HCT116 (cell line): ENCODE measurements around the gene ANKRD23. TPM values are rescaled to one million over a fixed set of nuclear protein-coding genes. Genes with fewer than 3 reads are reported as not detected.

ENCODE experiments used
- ATAC-seq: fragments of 200-7000 bp; cut with Tn5 transposase; 2 replicates; pipeline ENCODE4 v1.9.1; 2020; ENCODE audit warnings: mild to moderate bottlenecking, moderate library complexity
- BruUV-seq: library from RNA; stranded (reverse); fragments of 400-500 nt; replicated peaks from 2 replicates; lab custom pipeline; 2021; lab: Mats Ljungman, UMichigan
- CTCF ChIA-PET: fragments of 300-600 bp; sonication (Branson Sonifier 250); formaldehyde crosslinking; loops from one replicate; lab custom pipeline; 2021; ENCODE audit warnings: antibody characterized with exemption; lab: Charles Lee
- POLR2A ChIA-PET: fragments of 300-600, 350-600 bp; sonication (Branson Sonifier 250); formaldehyde crosslinking; loops from one replicate; lab custom pipeline; 2021; ENCODE audit warnings: antibody characterized with exemption; lab: Charles Lee
- RAD21 ChIA-PET, 2 experiments: fragments of 300-600 bp; sonication (Branson Sonifier 250); formaldehyde crosslinking; loops; one replicate each; lab custom pipeline; 2023; ENCODE audit warnings: low total read pairs in 2 of 2; ENCODE audit not compliant: uncharacterized antibody in 2 of 2, unreplicated experiment in 2 of 2, low non-redundant PET in 1 of 2; lab: Charles Lee
- DNase-seq: peaks from one replicate; pipeline ENCODE4 v3.0.0-alpha.2; 2010; ENCODE audit warnings: low read depth, low spot score
- H2AFZ ChIP-seq: fragments of 200-600 bp; shearing (Covaris generic), sonication (generic); 2 replicates; pipeline ENCODE4 v1.6.1; 2017; ENCODE audit warnings: low read depth, mixed run types, mixed read lengths, antibody characterized with exemption, low read length; ENCODE audit not compliant: poor library complexity, severe bottlenecking
- H3K27ac ChIP-seq: 2 replicates; pipeline ENCODE4 v1.5.1; 2012; ENCODE audit warnings: low read depth, low read length
- H3K27me3 ChIP-seq: fragments of 200-600 bp; sonication (generic); 2 replicates; pipeline ENCODE4 v1.6.1; 2016; ENCODE audit warnings: mixed run types, low read length, mixed read lengths; ENCODE audit not compliant: insufficient read depth
- H3K36me3 ChIP-seq, 2 experiments: fragments of 200-500 bp in 1 of 2; fragments of 200-600 bp in 1 of 2; sonication (Bioruptor generic) in 1 of 2; sonication (generic) in 1 of 2; 2 replicates each; pipeline versions ENCODE4 v1.5.1 to v1.6.1; 2014 to 2016; ENCODE audit warnings: low read length in 2 of 2, inconsistent platforms in 1 of 2, mixed read lengths in 1 of 2, mixed run types in 1 of 2; ENCODE audit not compliant: insufficient read depth in 2 of 2, control insufficient read depth in 1 of 2
- H3K4me1 ChIP-seq, 2 experiments: fragments of 200-600 bp in 1 of 2; sonication (generic) in 1 of 2; 2 replicates each; pipeline versions ENCODE4 v1.5.1 to v1.6.1; 2012 to 2017; ENCODE audit warnings: low read length in 2 of 2, inconsistent platforms in 1 of 2, mild to moderate bottlenecking in 1 of 2, mixed read lengths in 1 of 2, mixed run types in 1 of 2, moderate library complexity in 1 of 2; ENCODE audit not compliant: insufficient read depth in 2 of 2, control insufficient read depth in 1 of 2
- H3K4me2 ChIP-seq: fragments of 200-600 bp; sonication (generic); 2 replicates; pipeline ENCODE4 v1.6.1; 2017; ENCODE audit warnings: mixed run types, low read length, mixed read lengths
- H3K4me3 ChIP-seq, 2 experiments: fragments of 200-600 bp in 1 of 2; sonication (generic) in 1 of 2; replicated peaks in 1 of 2; 2 replicates each; pipeline ENCODE4 v1.5.1; 2011 to 2016; ENCODE audit warnings: low read length in 2 of 2, control low read depth in 1 of 2, low read depth in 1 of 2, mild to moderate bottlenecking in 1 of 2, mixed read lengths in 1 of 2, mixed run types in 1 of 2
- H3K79me2 ChIP-seq: fragments of 200-600 bp; sonication (generic); 2 replicates; pipeline ENCODE4 v1.6.1; 2017; ENCODE audit warnings: mild to moderate bottlenecking, mixed run types, low read length, moderate library complexity, mixed read lengths; ENCODE audit not compliant: insufficient read depth
- H3K9ac ChIP-seq: fragments of 200-600 bp; sonication (generic); 2 replicates; pipeline ENCODE4 v1.6.1; 2016; ENCODE audit warnings: low read length, mixed read lengths
- H3K9me2 ChIP-seq: fragments of 200-600 bp; sonication (generic), shearing (Covaris generic); 2 replicates; pipeline ENCODE4 v1.6.1; 2017; ENCODE audit warnings: mixed run types, mild to moderate bottlenecking, moderate library complexity; ENCODE audit not compliant: insufficient read depth
- H3K9me3 ChIP-seq, 2 experiments: fragments of 200-500 bp in 1 of 2; fragments of 200-600 bp in 1 of 2; sonication (Bioruptor generic) in 1 of 2; sonication (generic) in 1 of 2; 2 replicates each; pipeline ENCODE4 v1.6.1; 2014 to 2017; ENCODE audit warnings: low read length in 2 of 2, mixed read lengths in 2 of 2, inconsistent platforms in 1 of 2, low read depth in 1 of 2, mild to moderate bottlenecking in 1 of 2, mixed run types in 1 of 2, moderate library complexity in 1 of 2; ENCODE audit not compliant: control insufficient read depth in 1 of 2, insufficient read depth in 1 of 2
- H4K20me1 ChIP-seq: fragments of 200-600 bp; sonication (generic), shearing (Covaris generic); 2 replicates; pipeline ENCODE4 v1.6.1; 2017; ENCODE audit warnings: mixed run types, mild to moderate bottlenecking, moderate library complexity; ENCODE audit not compliant: insufficient read depth
- ATF3 ChIP-seq: IDR thresholded peaks from 2 replicates; pipeline ENCODE4 v1.6.1; 2012
- CEBPB ChIP-seq: IDR thresholded peaks from 2 replicates; pipeline ENCODE4 v1.6.1; 2012; ENCODE audit warnings: low read depth
- EGR1 ChIP-seq: IDR thresholded peaks from 2 replicates; pipeline ENCODE4 v1.6.1; 2012; ENCODE audit warnings: low read depth
- EZH2 ChIP-seq: fragments of 200-600 bp; sonication (generic); IDR thresholded peaks from 2 replicates; pipeline ENCODE4 v1.6.1; 2017; ENCODE audit warnings: antibody characterized with exemption, mixed run types
- FOSL1 ChIP-seq: IDR thresholded peaks from 2 replicates; pipeline ENCODE4 v1.6.1; 2012; ENCODE audit warnings: low read depth
- JUND ChIP-seq: IDR thresholded peaks from 2 replicates; pipeline ENCODE4 v1.6.1; 2012
- MAX ChIP-seq: IDR thresholded peaks from 2 replicates; pipeline ENCODE4 v1.6.1; 2012
- RAD21 ChIP-seq: IDR thresholded peaks from 2 replicates; pipeline ENCODE4 v1.6.1; 2012; ENCODE audit warnings: low read depth, mild to moderate bottlenecking
- REST ChIP-seq: IDR thresholded peaks from 2 replicates; pipeline ENCODE4 v1.6.1; 2012; ENCODE audit warnings: low read depth
- ZBTB33 ChIP-seq: IDR thresholded peaks from 2 replicates; pipeline ENCODE4 v1.6.1; 2011; ENCODE audit warnings: mild to moderate bottlenecking, low read length, moderate library complexity; ENCODE audit not compliant: insufficient replicate concordance; ENCODE audit errors: extremely low read depth
- ZNF274 ChIP-seq: fragments of 200-500 bp; sonication (Bioruptor generic); IDR thresholded peaks from 2 replicates; pipeline ENCODE4 v1.6.1; 2014; ENCODE audit warnings: mild to moderate bottlenecking, low read depth, low read length, inconsistent platforms
- intact Hi-C: fragments of 100-400 bp; cut with micrococcal nuclease; formaldehyde crosslinking; loops from 2 replicates; pipeline ENCODE4 v1.10.0; 2022
- total RNA-seq: library from RNA; stranded (reverse); gene quantifications from one replicate; pipeline ENCODE4 v1.2.1, GENCODE V29; 2021; ENCODE audit not compliant: unreplicated experiment

Gene ANKRD23
- total RNA-seq, 1 experiment from 2014 or later, result 1.4 TPM

GRCh38 chr2:96792772-96793749 lies 50.8 kb downstream of the ANKRD23 start:
- POLR2A ChIA-PET, result no interaction called here
- Histone ChIP-seq H2AFZ (no peak overlapping the region), H3K9ac (no peak overlapping the region), H3K4me2 (no peak overlapping the region), H3K27ac (no peak overlapping the region), H3K9me3 (no peaks in the 10 kb centered on the region), H3K4me1 (peaks cover 12 to 13% of the 10 kb centered on the region in 2 experiments), H3K9me2 (no peaks in the 10 kb centered on the region), H3K4me3 (no peak overlapping the region), H4K20me1 (no peaks in the 10 kb centered on the region)
- CTCF ChIA-PET, result interaction anchor here (1.2 kb wide), 1 partner anchor 23 kb away, joined by 3 read pairs; the partner anchor contains the start of gene CNNM3
- ATAC-seq (no peak), DNase-seq (no peak)
- intact Hi-C loops, result no loop called here
- BruUV-seq, result no TSS peak
- RAD21 ChIA-PET, result no interaction called here
- no peak for TF ChIP-seq JUND
- TF ChIP-seq CEBPB, result no peak
- TF ChIP-seq MAX, result no peak
- no peak for TF ChIP-seq ATF3
- no peak for TF ChIP-seq ZNF274
- no peak for TF ChIP-seq ZBTB33
- no peak for TF ChIP-seq EGR1
- no peak for TF ChIP-seq EZH2
- no peak for TF ChIP-seq FOSL1
- TF ChIP-seq REST, result no peak
- no peak for TF ChIP-seq RAD21
- TF ChIP-seq, all 23 proteins: peak for 0
- Histone ChIP-seq H3K27me3 (no peaks in the 10 kb centered on the region), H3K36me3 (no peaks in the 10 kb centered on the region), H3K79me2 (peaks cover 5% of the 10 kb centered on the region; the same call in 1 of the 2 replicates)
